Testis (tissue), 3 donors: Measurements from ENCODE around the gene URGCP. TPM values are rescaled to one million over a fixed set of nuclear protein-coding genes. Genes with fewer than 3 reads are reported as not detected.
A peak's percentile ranks its signal among the peaks of the same experiment; 100 is the strongest.

Experiments
- DNase-seq: peaks from one replicate; pipeline ENCODE4 v3.0.0-alpha.2; 2019
- H3K27ac ChIP-seq, 2 donors: fragments of 200-600 bp; sonication (generic); one replicate each; pipeline ENCODE4 v1.5.1; 2019
- H3K27me3 ChIP-seq: fragments of 200-600 bp; sonication (generic); one replicate; pipeline ENCODE4 v1.5.1; 2019
- H3K36me3 ChIP-seq: fragments of 200-600 bp; sonication (generic); one replicate; pipeline ENCODE4 v1.5.1; 2017; ENCODE audit warnings: low read depth; ENCODE audit errors: missing control alignments
- H3K4me1 ChIP-seq: fragments of 200-600 bp; sonication (generic); one replicate; pipeline ENCODE4 v1.5.1; 2019
- H3K4me3 ChIP-seq, 2 donors: fragments of 200-600 bp; sonication (generic); one replicate each; pipeline ENCODE4 v1.5.1; 2017 to 2019
- H3K9me3 ChIP-seq: fragments of 200-600 bp; sonication (generic); one replicate; pipeline ENCODE4 v1.5.1; 2017
- CTCF ChIP-seq, 3 experiments: fragments of 450-650 bp in 2 of 3; fragments of 200-600 bp in 1 of 3; sonication (generic) in 1 of 3; IDR thresholded peaks; one replicate each; pipeline ENCODE4 v1.5.1; 2016 to 2019; ENCODE audit warnings: antibody characterized with exemption in 3 of 3, mild to moderate bottlenecking in 2 of 3, moderate library complexity in 1 of 3
- POLR2A ChIP-seq: fragments of 450-650 bp; IDR thresholded peaks from one replicate; pipeline ENCODE4 v1.6.1; 2017; ENCODE audit warnings: antibody characterized with exemption, mild to moderate bottlenecking, moderate library complexity
- WGBS, 2 donors: methylation state at CpG; one replicate each; pipeline ENCODE4 v1.1.5; 2018; 5-methylcytosine and 5-hydroxymethylcytosine counted together
- intact Hi-C: fragments of 100-400 bp; cut with DNase I; formaldehyde crosslinking; loops from one replicate; pipeline ENCODE4 v1.15.1; 2023; ENCODE audit warnings: low total_unique reads
- polyA plus RNA-seq: library from polyadenylated mRNA; stranded (reverse); fragments of 350-450 nt; fragmentation: Illumina TruSeq; extraction: RNeasy Lipid Tissue Mini Kit (QIAGEN cat#74804); gene quantifications from one replicate; pipeline ENCODE4 v1.2.3, GENCODE V29; 2014; ENCODE audit warnings: low read depth, low replicate concordance; ENCODE audit not compliant: insufficient read depth
- total RNA-seq, 2 donors: library from RNA; depleted of rRNA; stranded (reverse); fragments of >200 nt; gene quantifications; one replicate each; pipeline ENCODE4 v1.2.3, GENCODE V29; 2016

Gene URGCP
- total and polyA plus RNA-seq, 3 donors from 2014 or later, result 20.1 to 33.0 (median 24.9) TPM

- no peaks in the 10 kb centered on the region for H3K36me3 ChIP-seq
- TF ChIP-seq CTCF (IDR thresholded peaks at IDR 0.05) (no peak), POLR2A (no peak)
- no peak overlapping the region for H3K27ac ChIP-seq
- H3K4me3 ChIP-seq, result no peak overlapping the region
- no peaks in the 10 kb centered on the region for H3K9me3 ChIP-seq
- H3K27me3 ChIP-seq, result no peaks in the 10 kb centered on the region
- H3K4me1 ChIP-seq, result peaks cover 11% of the 10 kb centered on the region
- WGBS, 2 donors, result 97 to 98% methylated on average over 5 of the region's 5 CpGs
- intact Hi-C loops, result no loop called here
- DNase-seq, result no peak
Measured at GRCh38 chr7:43929529-43930457, 23.4 kb upstream of the URGCP start.

GRCh38 chr7:43927810-43928209 is 21.4 kb upstream of the URGCP start:
- Histone ChIP-seq H3K4me3 (no peak overlapping the region), H3K27me3 (no peaks in the 10 kb centered on the region), H3K36me3 (no peaks in the 10 kb centered on the region), H3K27ac (no peak overlapping the region), H3K9me3 (no peaks in the 10 kb centered on the region), H3K4me1 (peaks cover 11% of the 10 kb centered on the region)
- TF ChIP-seq CTCF (IDR thresholded peaks at IDR 0.05) (no peak), POLR2A (no peak)
- WGBS, 2 donors, result 91 to 93% methylated on average over 4 of the region's 4 CpGs
- intact Hi-C loops, result no loop called here
- DNase-seq, result no peak

- WGBS, 2 donors, result 0 to 1% methylated on average over 4 to 6 of the region's 6 CpGs
- no peak for TF ChIP-seq CTCF (IDR thresholded peaks at IDR 0.05)
- no peak for TF ChIP-seq POLR2A
- DNase-seq, result no peak
- H3K4me1 ChIP-seq, result peaks cover 11% of the 10 kb centered on the region
- intact Hi-C loops, result no loop called here
- peak overlapping the region; percentile 74 to 76 for H3K4me3 ChIP-seq
- H3K36me3 ChIP-seq, result no peaks in the 10 kb centered on the region
- H3K9me3 ChIP-seq, result no peaks in the 10 kb centered on the region
- no peaks in the 10 kb centered on the region for H3K27me3 ChIP-seq
- peak overlapping the region; percentile 90 to 97 for H3K27ac ChIP-seq
Measured at GRCh38 chr7:43926798-43927123, 20.4 kb upstream of the URGCP start.

GRCh38 chr7:43925984-43926797 is 19.8 kb upstream of the URGCP start, which contains the start of gene UBE2D4:
Gene UBE2D4 (plus strand): TSS chr7:43926436. CDS start chr7:43926533, 97 bp downstream.
- Histone ChIP-seq H3K9me3 (no peaks in the 10 kb centered on the region), H3K4me3 (peak within 1 kb of the TSS; percentile 74 to 76), H3K36me3 (no peaks in the 10 kb centered on the region), H3K27ac (peak within 1 kb of the TSS; percentile 90 to 97), H3K4me1 (peaks cover 11% of the 10 kb centered on the region), H3K27me3 (no peaks in the 10 kb centered on the region)
- no peak for TF ChIP-seq CTCF (IDR thresholded peaks at IDR 0.05)
- peak; percentile 20 for TF ChIP-seq POLR2A
- 1% methylated on average over 15 to 79 of the region's 82 CpGs for WGBS, 2 donors
- DNase-seq, result peak; percentile 93
- intact Hi-C loops, result no loop called here
